Measurements from ENCODE around the gene ADCY7.

ADCY7 gene

GRCh38 chr16:50284131-50284911, 18.0 kb downstream of the ADCY7 start:
- DNase-seq: no peak

- no peak for DNase-seq
These were observed 19.2 kb downstream of the ADCY7 start for GRCh38 chr16:50285406-50286003.

GRCh38 chr16:50286681-50287080, 20.3 kb downstream of the ADCY7 start:
- DNase-seq: no peak

- no peak for DNase-seq
These were observed 21.7 kb downstream of the ADCY7 start for GRCh38 chr16:50288026-50288425.

- DNase-seq: no peak
These were observed 22.6 kb downstream of the ADCY7 start for GRCh38 chr16:50288920-50289319.

- no peak for DNase-seq
These were observed 23.8 kb downstream of the ADCY7 start for GRCh38 chr16:50289950-50290764.

GRCh38 chr16:50290856-50291255, 24.5 kb downstream of the ADCY7 start:
- DNase-seq: no peak

- DNase-seq: no peak
These were observed 25.6 kb downstream of the ADCY7 start for GRCh38 chr16:50291719-50292565.

- DNase-seq: no peak
These were observed 26.2 kb downstream of the ADCY7 start for GRCh38 chr16:50292566-50292948.

GRCh38 chr16:50293041-50293783, 26.9 kb downstream of the ADCY7 start:
- DNase-seq: no peak

GRCh38 chr16:50293994-50294855, 27.9 kb downstream of the ADCY7 start:
- no peak for DNase-seq

- DNase-seq: no peak
These were observed 28.6 kb downstream of the ADCY7 start for GRCh38 chr16:50294955-50295354.

GRCh38 chr16:50295541-50296132, 29.3 kb downstream of the ADCY7 start:
- DNase-seq: no peak

GRCh38 chr16:50296807-50297206, 30.5 kb downstream of the ADCY7 start:
- no peak for DNase-seq

- DNase-seq: no peak
These were observed 31.1 kb downstream of the ADCY7 start for GRCh38 chr16:50297301-50298074.

- DNase-seq: no peak
These were observed 31.7 kb downstream of the ADCY7 start for GRCh38 chr16:50298075-50298460.

GRCh38 chr16:50298591-50299507, 32.5 kb downstream of the ADCY7 start:
- DNase-seq: no peak

GRCh38 chr16:50299508-50300105, 33.3 kb downstream of the ADCY7 start:
- no peak for DNase-seq
